H1 (cell line): ENCODE data around the gene CXXC5. TPM values are rescaled to one million over a fixed set of nuclear protein-coding genes. Genes with fewer than 3 reads are reported as not detected.

Experiments used
- ATF2 ChIP-seq: IDR thresholded peaks from 2 replicates; pipeline ENCODE4 v1.6.1; 2012; ENCODE audit warnings: low read length, inconsistent platforms
- polyA plus RNA-seq, 7 experiments: library from polyadenylated mRNA; depleted of rRNA in 3 of 7; stranded (reverse) in 5 of 7; unstranded in 2 of 7; fragments of >200 nt in 5 of 7; fragments of 200-250 nt in 2 of 7; gene quantifications; 1 replicate in 5 of 7; 2 replicates in 1 of 7; 4 replicates in 1 of 7; pipeline versions ENCODE4 v1.2.1 to v1.2.3, GENCODE V29; 2011 to 2013; ENCODE audit warnings: missing spikeins in 2 of 7, mixed read lengths in 2 of 7
- total RNA-seq: library from RNA; stranded (reverse); fragmentation: NEBNext Ultra II Directional; extraction: Animal tissue kit (Norgen Biotek cat#: 25700); gene quantifications from 2 replicates; pipeline ENCODE4 v1.2.1, GENCODE V29; 2021

Gene CXXC5
- total and polyA plus RNA-seq, 2 of the 8 experiments (the other 6 are each of a cell fraction or from before 2014, with no cell fraction given) = 61.4 to 74.0 TPM

GRCh38 chr5:139681112-139681458, 32.9 kb downstream of the CXXC5 start (continued):
- TF ChIP-seq ATF2 = no peak
